Dedifferentiated amniotic fluid mesenchymal stem cell (primary cell): Measurements from ENCODE around the gene OR2T34.
"Not testable (repeated sequence)": the region's sequence is repeated elsewhere in the genome, so short reads cannot be mapped to it uniquely, and the experiment has no call there.

ENCODE experiments used
- DNase-seq: peaks from one replicate; pipeline ENCODE4 v3.0.0-alpha.2; 2016; ENCODE audit errors: extremely low spot score

Gene OR2T34

DNA sequence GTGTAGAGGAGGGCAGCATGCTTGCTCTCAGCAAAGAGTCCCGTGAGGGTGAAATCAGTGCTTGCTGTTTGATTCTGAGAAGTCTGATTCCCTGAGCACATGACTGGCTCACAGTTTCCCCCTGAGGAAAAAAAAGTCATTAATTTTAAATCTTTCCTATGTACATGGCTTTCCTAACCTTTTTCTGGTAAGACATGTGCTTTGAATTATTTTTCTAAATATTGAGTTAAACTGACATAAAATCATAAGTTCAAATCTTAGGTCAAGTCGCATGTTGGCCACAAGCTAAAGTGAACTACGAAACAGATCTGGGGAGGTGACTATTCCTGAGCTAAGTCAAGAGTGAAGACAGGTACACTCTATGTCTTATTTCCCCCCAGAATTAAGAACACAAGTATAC, at the start of gene OR2T34:
OR2T34 (minus strand) TSS at position 101 of the 400 bp plus-strand sequence; CDS start at position 101, 0 bp downstream.
- not testable (repeated sequence) for DNase-seq

GRCh38 chr1:248622570-248623001, 48.0 kb upstream of the OR2T34 start:
- no peak for DNase-seq

- DNase-seq, result no peak
These were observed 47.2 kb upstream of the OR2T34 start for GRCh38 chr1:248621770-248622169.

DNA sequence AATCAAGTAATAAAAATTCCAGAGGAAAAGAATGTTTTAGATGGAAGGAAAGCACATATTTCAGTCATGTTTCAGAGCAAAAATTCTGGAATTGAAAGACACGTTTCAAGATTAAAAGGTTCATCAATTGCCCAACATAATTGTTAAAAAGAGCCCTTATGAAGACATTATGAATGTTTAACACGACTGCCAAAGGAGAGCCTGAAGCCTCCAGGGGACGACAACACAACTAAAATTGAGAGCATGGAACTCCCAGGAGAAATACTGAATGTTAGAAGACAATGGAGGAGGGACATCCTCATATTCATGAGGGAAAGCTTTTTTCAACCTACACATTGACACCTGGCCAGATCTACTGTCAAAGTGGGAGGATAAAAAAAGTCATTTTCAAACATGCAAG, 44.3 kb upstream of the OR2T34 start:
- peak; percentile 34 for DNase-seq

- DNase-seq, result no peak
These were observed 43.6 kb upstream of the OR2T34 start for GRCh38 chr1:248618119-248618518.

DNA sequence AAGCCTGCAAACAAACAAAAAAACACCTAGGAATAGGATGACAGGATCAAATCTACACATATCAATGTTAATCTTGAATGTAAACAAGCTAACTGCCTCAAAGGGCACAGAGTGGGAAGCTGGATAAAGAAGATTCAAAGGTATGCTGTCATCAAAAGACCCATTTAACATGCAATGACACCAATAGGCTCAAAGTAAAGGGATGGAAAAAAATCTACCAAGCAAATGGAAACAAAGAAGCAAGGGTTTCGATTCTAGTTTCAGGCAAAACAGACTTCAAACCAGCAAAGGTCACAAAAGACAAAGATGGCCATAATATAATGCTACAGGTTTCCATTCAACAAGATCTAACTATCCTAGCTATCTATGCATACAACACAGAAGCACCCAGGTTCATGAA, 39.2 kb upstream of the OR2T34 start:
- no peak for DNase-seq

DNA sequence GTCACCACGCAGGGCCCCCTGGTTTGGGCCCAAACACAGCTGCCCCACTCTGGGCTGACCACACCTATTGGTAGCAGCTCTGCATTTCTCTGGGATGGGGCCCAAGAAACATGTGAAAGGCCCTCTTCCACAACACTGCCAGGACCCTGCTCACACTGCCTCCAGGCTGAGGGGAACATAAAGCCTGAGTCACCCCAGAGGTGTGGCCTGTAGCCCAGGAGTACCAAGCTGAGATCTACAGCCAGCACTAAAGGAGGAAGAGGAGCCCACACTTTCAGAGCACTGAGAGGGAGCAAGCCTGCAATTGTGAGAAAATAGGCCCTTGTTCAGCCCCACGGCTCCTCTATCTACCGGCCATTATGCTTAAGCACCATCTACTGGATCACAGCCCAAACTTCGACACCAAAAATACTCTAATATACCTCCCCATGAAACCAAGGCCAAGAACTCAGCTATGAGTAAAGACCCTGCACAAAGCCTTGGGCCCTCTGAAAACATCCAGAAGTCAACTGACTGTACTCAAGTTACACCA, 37.4 kb upstream of the OR2T34 start:
- no peak for DNase-seq

GRCh38 chr1:248610301-248610700, 35.7 kb upstream of the OR2T34 start:
- DNase-seq, result no peak

GRCh38 chr1:248599396-248599795, 24.8 kb upstream of the OR2T34 start:
- DNase-seq, result no peak

GRCh38 chr1:248597589-248597988, 23.0 kb upstream of the OR2T34 start, which contains the start of gene OR2T10:
Gene OR2T10 (minus strand): TSS chr1:248597700. CDS start chr1:248593768, 3,932 bp downstream.
- no peak for DNase-seq

GRCh38 chr1:248596615-248597014, 22.1 kb upstream of the OR2T34 start:
- no peak for DNase-seq

GRCh38 chr1:248593226-248593625, 18.7 kb upstream of the OR2T34 start:
- DNase-seq, result no peak

DNA sequence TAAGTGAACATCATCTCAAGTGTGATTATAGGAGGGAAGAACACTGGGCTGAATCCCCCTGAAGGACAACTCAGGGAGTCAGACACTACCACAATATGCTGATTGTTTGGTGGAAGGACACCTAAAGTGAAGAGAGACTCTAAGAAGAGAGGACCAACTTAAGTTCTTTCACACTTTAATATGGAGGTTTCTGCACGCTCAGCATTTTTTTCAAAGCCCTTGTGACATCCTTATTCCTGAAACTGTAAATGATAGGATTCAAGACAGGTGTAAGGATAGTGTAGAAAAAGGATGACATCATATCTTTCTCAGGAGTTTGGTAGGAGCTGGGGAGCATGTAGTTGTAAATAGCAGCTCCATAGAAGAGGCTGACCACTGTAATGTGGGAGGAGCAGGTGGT, 18.1 kb upstream of the OR2T34 start:
- no peak for DNase-seq

DNA sequence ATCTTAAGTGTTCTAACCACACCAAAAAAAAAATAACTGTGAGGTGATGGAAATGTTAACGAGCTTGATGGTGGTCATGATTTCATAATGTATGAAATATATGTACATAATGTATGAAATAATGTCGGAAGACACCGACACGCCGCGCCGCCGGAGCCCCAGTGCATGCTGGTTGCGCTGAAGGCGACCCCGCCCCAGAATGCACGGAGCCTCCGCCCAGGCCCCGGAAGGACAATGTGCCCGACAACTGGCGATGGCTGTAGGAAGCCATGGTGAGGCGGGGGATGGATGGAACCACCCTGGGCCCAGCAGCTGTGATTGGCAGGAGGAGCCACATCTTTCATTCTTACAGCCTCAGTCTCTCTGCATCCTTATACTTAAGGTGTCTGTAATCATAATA, 15.5 kb upstream of the OR2T34 start:
- no peak for DNase-seq

- no peak for DNase-seq
These were observed 14.8 kb upstream of the OR2T34 start for GRCh38 chr1:248589334-248589733.

GRCh38 chr1:248585266-248585665, 10.7 kb upstream of the OR2T34 start:
- no peak for DNase-seq

GRCh38 chr1:248576260-248576980, 1.9 kb upstream of the OR2T34 start:
- DNase-seq, result no peak

DNA sequence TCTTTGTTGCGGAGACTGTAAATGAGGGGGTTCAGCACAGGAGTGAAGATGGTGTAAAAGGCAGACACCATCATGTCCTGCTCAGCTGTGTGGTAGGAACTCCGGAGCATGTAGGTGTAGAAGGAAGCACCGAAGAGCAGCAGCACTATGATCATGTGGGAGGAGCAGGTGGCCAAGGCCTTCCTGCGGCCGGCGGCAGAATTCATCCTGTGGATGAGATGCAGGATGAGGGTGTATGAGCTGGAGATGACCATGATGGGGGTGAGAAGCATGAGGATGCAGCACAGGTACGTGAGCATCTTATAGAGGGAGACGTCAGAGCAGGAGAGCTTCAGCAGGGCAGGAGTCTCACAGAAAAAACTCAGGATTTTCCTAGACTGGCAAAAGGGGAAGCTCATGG, 701 bp downstream of the OR2T34 start:
- not testable (repeated sequence) for DNase-seq

GRCh38 chr1:248572049-248572448, 2.5 kb downstream of the OR2T34 start:
- DNase-seq, result not testable (repeated sequence)

DNA sequence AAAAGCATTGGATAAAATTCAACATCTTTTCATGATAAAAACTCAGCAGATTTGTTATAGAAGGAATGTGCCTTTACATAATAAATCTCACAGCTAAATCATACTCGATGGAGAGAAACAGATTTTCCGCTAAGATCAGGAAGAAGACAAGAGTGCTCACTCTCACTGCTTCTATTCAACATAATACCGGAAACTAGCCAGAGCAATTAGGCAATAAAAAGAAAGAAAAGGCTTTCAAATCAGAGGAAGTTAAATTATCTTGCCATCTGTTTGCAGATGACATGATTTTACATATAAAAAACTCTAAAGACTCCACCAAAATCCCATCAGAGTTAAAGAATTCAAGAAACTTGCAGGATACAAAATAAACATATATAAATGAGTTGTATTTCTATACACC, 3.7 kb downstream of the OR2T34 start:
- DNase-seq, result not testable (repeated sequence)

GRCh38 chr1:248569049-248569448, 5.5 kb downstream of the OR2T34 start:
- DNase-seq, result not testable (repeated sequence)

DNA sequence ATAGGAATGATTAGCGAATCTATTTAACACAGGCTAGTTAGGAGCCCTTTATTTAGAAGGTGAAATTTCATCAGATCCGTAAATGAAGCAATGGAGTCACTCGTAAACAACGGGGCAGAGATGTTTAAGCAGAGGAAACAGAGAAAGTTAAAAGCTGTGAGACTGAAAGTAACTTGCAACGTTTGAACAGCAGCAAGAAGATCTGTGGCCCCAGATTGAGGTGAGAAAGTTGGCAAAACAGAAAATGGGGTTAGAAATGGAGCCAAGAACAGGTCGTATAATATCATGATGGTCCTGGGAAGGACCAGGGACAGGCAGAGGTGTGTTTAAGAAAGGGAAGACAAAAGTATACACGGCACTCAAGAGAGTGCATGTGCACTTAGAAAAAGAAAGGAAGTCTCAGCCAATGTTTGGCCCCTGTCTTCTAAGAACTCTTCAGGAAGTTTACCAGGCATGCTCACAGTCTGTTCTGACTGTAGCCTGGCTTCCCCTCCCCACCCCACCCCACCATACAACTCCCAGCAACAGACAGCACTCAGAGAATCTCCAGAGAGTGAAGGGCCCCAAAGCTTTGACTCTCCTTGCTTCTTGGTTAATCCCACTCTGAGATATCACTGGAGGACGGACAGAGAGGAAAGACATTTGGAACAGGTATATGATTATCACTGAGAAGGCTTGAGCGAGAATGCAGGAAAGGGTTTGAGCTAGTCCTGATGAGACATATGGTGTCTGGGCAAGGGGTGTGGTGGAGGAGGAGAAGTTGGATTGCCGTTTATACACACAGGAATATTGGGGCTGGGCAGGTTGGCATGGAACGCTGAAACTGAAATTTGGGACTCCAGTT, 8.8 kb downstream of the OR2T34 start:
- not testable (repeated sequence) for DNase-seq

DNA sequence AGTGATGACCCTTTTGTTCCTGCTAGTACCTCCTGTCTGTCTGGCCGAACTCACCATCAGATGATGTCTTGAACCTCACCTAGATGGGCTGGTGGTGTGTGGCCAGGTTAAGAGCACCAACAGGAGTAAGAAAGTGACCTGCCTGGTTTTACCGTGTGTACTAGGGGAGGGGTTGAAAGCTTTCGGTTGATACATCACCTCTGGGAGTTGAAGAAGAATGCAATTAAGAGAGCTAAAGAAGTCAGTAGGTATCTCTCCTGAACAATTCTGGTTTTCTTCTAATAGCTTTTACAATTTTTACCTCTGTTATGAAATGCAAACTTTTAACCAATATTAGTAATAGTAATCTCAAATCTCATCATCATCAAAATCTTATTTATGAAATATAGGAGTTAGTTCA, 11.9 kb downstream of the OR2T34 start, which contains the start of gene OR2T29:
OR2T29 (minus strand) TSS at position 101 of the 400 bp plus-strand sequence. CDS start 3,281 bp downstream, outside the sequence.
- DNase-seq, result not testable (repeated sequence)
